H9 (cell line): ENCODE measurements around the gene ENOX1. TPM values are rescaled to one million over a fixed set of nuclear protein-coding genes. Genes with fewer than 3 reads are reported as not detected.

Source experiments
- DNase-seq: peaks from one replicate; pipeline ENCODE4 v3.0.0-alpha.2; 2017
- H2AFZ ChIP-seq: one replicate; pipeline ENCODE4 v1.6.1; 2013; ENCODE audit warnings: mild to moderate bottlenecking, low read length, control low read depth, moderate library complexity
- H2AK5ac ChIP-seq: 2 replicates; pipeline ENCODE4 v1.6.1; 2013; ENCODE audit warnings: low read length, control low read depth, mixed read lengths; ENCODE audit not compliant: insufficient read length
- H2BK120ac ChIP-seq: one replicate; pipeline ENCODE4 v1.6.1; 2013; ENCODE audit warnings: low read depth, mild to moderate bottlenecking, low read length, control low read depth, inconsistent platforms; ENCODE audit not compliant: poor library complexity, severe bottlenecking
- H2BK12ac ChIP-seq: 2 replicates; pipeline ENCODE4 v1.6.1; 2013; ENCODE audit warnings: low read length, control low read depth, mixed read lengths, low read depth; ENCODE audit not compliant: insufficient read length
- H2BK15ac ChIP-seq: 2 replicates; pipeline ENCODE4 v1.6.1; 2013; ENCODE audit warnings: low read depth, low read length, control low read depth
- H2BK20ac ChIP-seq: one replicate; pipeline ENCODE4 v1.6.1; 2013; ENCODE audit warnings: low read depth, mild to moderate bottlenecking, low read length, control low read depth, inconsistent platforms; ENCODE audit not compliant: poor library complexity, severe bottlenecking
- H2BK5ac ChIP-seq: 2 replicates; pipeline ENCODE4 v1.6.1; 2013; ENCODE audit warnings: low read length, control low read depth, mixed read lengths; ENCODE audit not compliant: insufficient read length
- H3K14ac ChIP-seq: 2 replicates; pipeline ENCODE4 v1.6.1; 2013; ENCODE audit warnings: low read length, control low read depth; ENCODE audit not compliant: insufficient read depth
- H3K18ac ChIP-seq: 2 replicates; pipeline ENCODE4 v1.6.1; 2013; ENCODE audit warnings: low read depth, mild to moderate bottlenecking, mixed read lengths, low read length, control low read depth; ENCODE audit not compliant: insufficient read length
- H3K23ac ChIP-seq: 2 replicates; pipeline ENCODE4 v1.6.1; 2013; ENCODE audit warnings: low read length, control low read depth, mixed read lengths, low read depth; ENCODE audit not compliant: insufficient read length
- H3K23me2 ChIP-seq: 2 replicates; pipeline ENCODE4 v1.6.1; 2013; ENCODE audit warnings: low read depth, mild to moderate bottlenecking, mixed read lengths, low read length, control low read depth; ENCODE audit not compliant: insufficient read length, poor library complexity, severe bottlenecking
- H3K27ac ChIP-seq: 2 replicates; pipeline ENCODE4 v1.5.1; 2013; ENCODE audit warnings: low read length, control low read depth, mixed read lengths, low read depth; ENCODE audit not compliant: insufficient read length
- H3K27me3 ChIP-seq: 2 replicates; pipeline ENCODE4 v1.6.1; 2013; ENCODE audit warnings: low read length, control low read depth, inconsistent platforms; ENCODE audit not compliant: insufficient read depth
- H3K4ac ChIP-seq: 2 replicates; pipeline ENCODE4 v1.6.1; 2013; ENCODE audit warnings: low read depth, mild to moderate bottlenecking, control low read depth, inconsistent platforms, low read length, moderate library complexity
- H3K4me1 ChIP-seq: 2 replicates; pipeline ENCODE4 v1.6.1; 2013; ENCODE audit warnings: low read length, control low read depth, inconsistent platforms; ENCODE audit not compliant: insufficient read depth
- H3K4me2 ChIP-seq: 2 replicates; pipeline ENCODE4 v1.6.1; 2013; ENCODE audit warnings: low read length, control low read depth, mixed read lengths; ENCODE audit not compliant: insufficient read length, insufficient read depth
- H3K56ac ChIP-seq: 2 replicates; pipeline ENCODE4 v1.6.1; 2013; ENCODE audit warnings: low read depth, mild to moderate bottlenecking, mixed read lengths, low read length, control low read depth; ENCODE audit not compliant: insufficient read length
- H3K79me1 ChIP-seq: 2 replicates; pipeline ENCODE4 v1.6.1; 2013; ENCODE audit warnings: low read depth, mild to moderate bottlenecking, moderate library complexity, low read length, control low read depth, inconsistent platforms; ENCODE audit not compliant: insufficient read depth, poor library complexity, severe bottlenecking
- H3K79me2 ChIP-seq: 2 replicates; pipeline ENCODE4 v1.6.1; 2013; ENCODE audit warnings: low read length, control low read depth, inconsistent platforms; ENCODE audit not compliant: insufficient read depth
- H3K9ac ChIP-seq: 2 replicates; pipeline ENCODE4 v1.6.1; 2013; ENCODE audit warnings: low read length, control low read depth, mixed read lengths; ENCODE audit not compliant: insufficient read length; ENCODE audit errors: extremely low read depth
- H3K9me3 ChIP-seq: one replicate; pipeline ENCODE4 v1.6.1; 2013; ENCODE audit warnings: low read depth, low read length, inconsistent platforms; ENCODE audit not compliant: control insufficient read depth
- H3T11ph ChIP-seq: one replicate; pipeline ENCODE4 v1.6.1; 2013; ENCODE audit warnings: mild to moderate bottlenecking, low read length, control low read depth, inconsistent platforms
- H4K20me1 ChIP-seq: one replicate; pipeline ENCODE4 v1.6.1; 2013; ENCODE audit not compliant: control insufficient read depth, insufficient read length, insufficient read depth
- H4K5ac ChIP-seq: 2 replicates; pipeline ENCODE4 v1.6.1; 2013; ENCODE audit warnings: low read depth, mild to moderate bottlenecking, mixed read lengths, low read length, control low read depth; ENCODE audit not compliant: insufficient read length
- H4K8ac ChIP-seq: replicated peaks from 2 replicates; pipeline ENCODE4 v1.6.1; 2013; ENCODE audit warnings: low read length, control low read depth, mixed read lengths, low read depth; ENCODE audit not compliant: insufficient read length
- H4K91ac ChIP-seq: 2 replicates; pipeline ENCODE4 v1.6.1; 2013; ENCODE audit warnings: low read depth, mild to moderate bottlenecking, moderate library complexity, mixed read lengths, low read length, control low read depth; ENCODE audit not compliant: insufficient read length
- H3K27ac Mint-ChIP-seq, 3 experiments: 2 replicates in 2 of 3; 3 replicates in 1 of 3; pipeline ENCODE4 v1.8.0; 2020 to 2021; ENCODE audit warnings: mixed read lengths in 3 of 3, mild to moderate bottlenecking in 1 of 3, moderate library complexity in 1 of 3
- H3K27me3 Mint-ChIP-seq: 2 replicates; pipeline ENCODE4 v1.8.0; 2021; ENCODE audit warnings: low read depth, mild to moderate bottlenecking, moderate library complexity, mixed read lengths
- H3K36me3 Mint-ChIP-seq, 3 experiments: 2 replicates in 2 of 3; 3 replicates in 1 of 3; pipeline ENCODE4 v1.8.0; 2020 to 2021; ENCODE audit warnings: low read depth in 3 of 3, mixed read lengths in 3 of 3; ENCODE audit not compliant: insufficient read depth in 1 of 3
- H3K4me1 Mint-ChIP-seq, 2 experiments: 2 replicates each; pipeline ENCODE4 v1.8.0; 2020; ENCODE audit warnings: mixed read lengths in 2 of 2
- H3K4me3 Mint-ChIP-seq, 2 experiments: 2 replicates in 1 of 2; 3 replicates in 1 of 2; pipeline ENCODE4 v1.8.0; 2020 to 2021; ENCODE audit warnings: mild to moderate bottlenecking in 2 of 2, mixed read lengths in 2 of 2, moderate library complexity in 1 of 2
- H3K9me3 Mint-ChIP-seq, 2 experiments: 2 replicates in 1 of 2; 3 replicates in 1 of 2; pipeline ENCODE4 v1.8.0; 2020; ENCODE audit warnings: mild to moderate bottlenecking in 2 of 2, mixed read lengths in 2 of 2, moderate library complexity in 1 of 2
- CTCF ChIP-seq: fragments of 200-600 bp; sonication (generic); conservative IDR thresholded peaks from 3 replicates; pipeline ENCODE4 v1.8.0; 2021; ENCODE audit warnings: antibody characterized with exemption, mild to moderate bottlenecking
- WGBS: extraction: QIAGEN DNeasy Blood & Tissue Kit; methylation state at CpG from one replicate; pipeline ENCODE4 v1.1.7; 2013; ENCODE audit warnings: missing lambda C conversion rate, low lambda C conversion rate, mixed read lengths; ENCODE audit not compliant: insufficient read length; ENCODE audit errors: extremely low coverage; 5-methylcytosine and 5-hydroxymethylcytosine counted together
- total RNA-seq: library from RNA; stranded (reverse); gene quantifications from 2 replicates; pipeline ENCODE4 v1.2.1, GENCODE V29; 2021

ENOX1 gene
- total RNA-seq, 1 experiment from 2014 or later = 0.24 TPM

- no peak for DNase-seq
- Histone ChIP-seq H2AK5ac (no peak overlapping the region), H3K23me2 (no peaks in the 10 kb centered on the region), H3K4me1 (no peaks in the 10 kb centered on the region), H4K20me1 (no peaks in the 10 kb centered on the region), H3K9me3 (peaks cover 4% of the 10 kb centered on the region), H3K79me2 (no peaks in the 10 kb centered on the region), H2AFZ (no peak overlapping the region), H3K23ac (no peak overlapping the region), H4K5ac (no peak overlapping the region), H3K56ac (no peak overlapping the region), H3K27ac (no peak overlapping the region), H4K91ac (no peak overlapping the region), H2BK12ac (no peak overlapping the region), H2BK20ac (no peak overlapping the region), H3K9ac (no peak overlapping the region), H3K79me1 (no peaks in the 10 kb centered on the region), H3K18ac (no peak overlapping the region), H3K14ac (no peak overlapping the region), H2BK15ac (no peak overlapping the region), H3K4me2 (no peak overlapping the region), H2BK5ac (no peak overlapping the region), H2BK120ac (no peak overlapping the region), H3T11ph (no peak overlapping the region), H3K4ac (no peak overlapping the region), H3K27me3 (no peaks in the 10 kb centered on the region), H4K8ac (no peak overlapping the region)
- WGBS = no CpG with 5 or more reads among the region's 1 CpG
- H3K27me3 Mint-ChIP-seq = peaks cover 3% of the 10 kb centered on the region; the same call in 1 of the 2 replicates
- no peak overlapping the region for H3K4me3 Mint-ChIP-seq
- TF ChIP-seq CTCF = no peak
- H3K36me3 Mint-ChIP-seq = no peaks in the 10 kb centered on the region; a peak in 1 of 7 replicates
- H3K27ac Mint-ChIP-seq = no peak overlapping the region
- peaks cover 0 to 3% of the 10 kb centered on the region in 2 experiments; a peak in 1 of 4 replicates for H3K4me1 Mint-ChIP-seq
- peaks cover 10 to 13% of the 10 kb centered on the region in 2 experiments for H3K9me3 Mint-ChIP-seq
These were observed 583.0 kb downstream of the ENOX1 start for GRCh38 chr13:43203781-43204180.
